Fibroblast of villous mesenchyme (primary cell): ENCODE data around the gene ARGLU1. TPM values are rescaled to one million over a fixed set of nuclear protein-coding genes. Genes with fewer than 3 reads are reported as not detected.

ENCODE experiments used
- total RNA-seq: library from RNA; depleted of rRNA; stranded (reverse); fragments of >200 nt; gene quantifications from 2 replicates; pipeline ENCODE4 v1.2.3, GENCODE V29; 2012

Gene ARGLU1
- total RNA-seq, 1 donor, result 51.0 TPM

Other genes with a start within 250 kb of the ARGLU1 start
- 7.4 and 10.8 TPM in 2 replicates for gene EFNB2, start 32.5 kb downstream of the ARGLU1 start, total RNA-seq